Keratinocyte (primary cell): ENCODE measurements around the gene GAL. TPM values are rescaled to one million over a fixed set of nuclear protein-coding genes. Genes with fewer than 3 reads are reported as not detected.
"Not testable (repeated sequence)": the region's sequence is repeated elsewhere in the genome, so short reads cannot be mapped to it uniquely, and the experiment has no call there.

Experiments
- DNase-seq: peaks from one replicate; pipeline ENCODE4 v3.0.0-alpha.2; 2011; ENCODE audit warnings: low read depth, missing footprints, low spot score
- FAIRE-seq: peaks from 2 replicates; lab custom pipeline; 2011; peaks lifted over from hg19 to GRCh38; lab: Jason Lieb, UNC
- H2AFZ ChIP-seq: 2 replicates; pipeline ENCODE4 v1.6.0; 2012; ENCODE audit warnings: low read length, control low read depth, inconsistent platforms; ENCODE audit not compliant: control insufficient read depth
- H3K27ac ChIP-seq: 2 replicates; pipeline ENCODE4 v1.5.1; 2011; ENCODE audit warnings: low read length; ENCODE audit not compliant: control insufficient read depth, insufficient read depth
- H3K27me3 ChIP-seq: 3 replicates; pipeline ENCODE4 v1.6.0; 2011; ENCODE audit warnings: low read length; ENCODE audit not compliant: control insufficient read depth, insufficient read depth; ENCODE audit errors: extremely low read depth
- H3K36me3 ChIP-seq, 2 experiments: 2 replicates in 1 of 2; 3 replicates in 1 of 2; pipeline ENCODE4 v1.5.1; 2011; ENCODE audit warnings: low read length in 2 of 2, mild to moderate bottlenecking in 1 of 2; ENCODE audit not compliant: control insufficient read depth in 2 of 2, insufficient read depth in 2 of 2; ENCODE audit errors: extremely low read depth in 1 of 2
- H3K4me1 ChIP-seq: 3 replicates; pipeline ENCODE4 v1.5.1; 2011; ENCODE audit warnings: low read length; ENCODE audit not compliant: control insufficient read depth, insufficient read depth; ENCODE audit errors: extremely low read depth
- H3K4me2 ChIP-seq: 3 replicates; pipeline ENCODE4 v1.6.0; 2011; ENCODE audit warnings: low read depth, low read length; ENCODE audit not compliant: control insufficient read depth, insufficient read depth; ENCODE audit errors: extremely low read depth
- H3K4me3 ChIP-seq, 3 experiments: fragments of 200-600 bp in 1 of 3; sonication (generic) in 1 of 3; 2 replicates in 2 of 3; 3 replicates in 1 of 3; pipeline ENCODE4 v1.5.1; 2011 to 2016; ENCODE audit warnings: low read length in 3 of 3, mild to moderate bottlenecking in 3 of 3, control low read depth in 2 of 3, inconsistent platforms in 1 of 3, low read depth in 1 of 3, mixed read lengths in 1 of 3, mixed run types in 1 of 3, moderate library complexity in 1 of 3; ENCODE audit not compliant: control insufficient read depth in 2 of 3, insufficient read depth in 2 of 3; ENCODE audit errors: extremely low read depth in 1 of 3
- H3K79me2 ChIP-seq: 2 replicates; pipeline ENCODE4 v1.6.0; 2012; ENCODE audit warnings: low read length; ENCODE audit not compliant: control insufficient read depth, insufficient read depth
- H3K9ac ChIP-seq: 3 replicates; pipeline ENCODE4 v1.6.0; 2011; ENCODE audit warnings: low read length; ENCODE audit not compliant: control insufficient read depth, insufficient read depth; ENCODE audit errors: extremely low read depth
- H3K9me1 ChIP-seq: 3 replicates; pipeline ENCODE4 v1.6.0; 2011; ENCODE audit warnings: low read length; ENCODE audit not compliant: control insufficient read depth, insufficient read depth; ENCODE audit errors: extremely low read depth
- H3K9me3 ChIP-seq: 2 replicates; pipeline ENCODE4 v1.5.1; 2012; ENCODE audit warnings: low read depth, low read length; ENCODE audit not compliant: control insufficient read depth
- H4K20me1 ChIP-seq: 3 replicates; pipeline ENCODE4 v1.6.0; 2011; ENCODE audit warnings: low read length; ENCODE audit not compliant: control insufficient read depth, insufficient read depth; ENCODE audit errors: extremely low read depth
- CTCF ChIP-seq, 3 experiments: IDR thresholded peaks in 1 of 3; conservative IDR thresholded peaks in 1 of 3; optimal IDR thresholded peaks in 1 of 3; 2 replicates in 2 of 3; 3 replicates in 1 of 3; pipeline versions ENCODE3 to v1.5.1; 2011; ENCODE audit warnings: low read length in 3 of 3, mild to moderate bottlenecking in 3 of 3, moderate library complexity in 2 of 3, control low read depth in 1 of 3, inconsistent platforms in 1 of 3; ENCODE audit not compliant: insufficient read depth in 2 of 3; ENCODE audit errors: extremely low read depth in 1 of 3
- EZH2 ChIP-seq: IDR thresholded peaks from one replicate; pipeline ENCODE4 v1.6.1; 2012; ENCODE audit warnings: inconsistent platforms, mild to moderate bottlenecking, low read length, moderate library complexity
- dilution Hi-C: fragments of 300-500 bp; cut with MboI; formaldehyde crosslinking; loops from one replicate; pipeline ENCODE4 v1.7.0; 2020; ENCODE audit warnings: low sequenced_read_pairs; ENCODE audit not compliant: extremely low pct_ligation_motif_present
- polyA minus RNA-seq, 3 experiments: library from RNA; depleted of rRNA, polyadenylated mRNA; stranded (reverse); fragments of >200 nt; gene quantifications; 1 replicate in 1 of 3; 2 replicates in 1 of 3; 3 replicates in 1 of 3; pipeline ENCODE4 v1.2.3, GENCODE V29; 2011
- polyA plus RNA-seq, 5 experiments: library from polyadenylated mRNA; depleted of rRNA in 3 of 5; stranded (reverse) in 3 of 5; stranded (forward) in 1 of 5; unstranded in 1 of 5; fragments of >200 nt; gene quantifications; 1 replicate in 1 of 5; 2 replicates in 3 of 5; 3 replicates in 1 of 5; pipeline versions ENCODE4 v1.2.1 to v1.2.3, GENCODE V29; 2011 to 2012; ENCODE audit warnings: missing spikeins in 2 of 5, low read depth in 1 of 5, low replicate concordance in 1 of 5

Gene GAL
- 2.2 to 2.6 TPM (median 2.4 TPM) in 3 replicates for polyA plus RNA-seq
- 3.6 TPM for polyA plus RNA-seq (2011; ENCODE audit: low read depth)
- 5.2 and 8.5 TPM in 2 replicates for polyA plus RNA-seq (2011; cell fraction: cytosol; rRNA removed)
- 2.5 and 3.4 TPM in 2 replicates for polyA plus RNA-seq (2011; cell fraction: nucleus; rRNA removed)
- 3.6 and 6.2 TPM in 2 replicates for polyA plus RNA-seq (2012; ENCODE audit: low replicate concordance)
- polyA minus RNA-seq, result 0.56 to 1.9 TPM (median 1.5 TPM) in 3 replicates
- 13.0 TPM for polyA minus RNA-seq (2011; cell fraction: cytosol; rRNA and poly(A)+ RNA removed)
- polyA minus RNA-seq (2011; cell fraction: nucleus; rRNA and poly(A)+ RNA removed), result 1.8 and 2.2 TPM in 2 replicates

DNA sequence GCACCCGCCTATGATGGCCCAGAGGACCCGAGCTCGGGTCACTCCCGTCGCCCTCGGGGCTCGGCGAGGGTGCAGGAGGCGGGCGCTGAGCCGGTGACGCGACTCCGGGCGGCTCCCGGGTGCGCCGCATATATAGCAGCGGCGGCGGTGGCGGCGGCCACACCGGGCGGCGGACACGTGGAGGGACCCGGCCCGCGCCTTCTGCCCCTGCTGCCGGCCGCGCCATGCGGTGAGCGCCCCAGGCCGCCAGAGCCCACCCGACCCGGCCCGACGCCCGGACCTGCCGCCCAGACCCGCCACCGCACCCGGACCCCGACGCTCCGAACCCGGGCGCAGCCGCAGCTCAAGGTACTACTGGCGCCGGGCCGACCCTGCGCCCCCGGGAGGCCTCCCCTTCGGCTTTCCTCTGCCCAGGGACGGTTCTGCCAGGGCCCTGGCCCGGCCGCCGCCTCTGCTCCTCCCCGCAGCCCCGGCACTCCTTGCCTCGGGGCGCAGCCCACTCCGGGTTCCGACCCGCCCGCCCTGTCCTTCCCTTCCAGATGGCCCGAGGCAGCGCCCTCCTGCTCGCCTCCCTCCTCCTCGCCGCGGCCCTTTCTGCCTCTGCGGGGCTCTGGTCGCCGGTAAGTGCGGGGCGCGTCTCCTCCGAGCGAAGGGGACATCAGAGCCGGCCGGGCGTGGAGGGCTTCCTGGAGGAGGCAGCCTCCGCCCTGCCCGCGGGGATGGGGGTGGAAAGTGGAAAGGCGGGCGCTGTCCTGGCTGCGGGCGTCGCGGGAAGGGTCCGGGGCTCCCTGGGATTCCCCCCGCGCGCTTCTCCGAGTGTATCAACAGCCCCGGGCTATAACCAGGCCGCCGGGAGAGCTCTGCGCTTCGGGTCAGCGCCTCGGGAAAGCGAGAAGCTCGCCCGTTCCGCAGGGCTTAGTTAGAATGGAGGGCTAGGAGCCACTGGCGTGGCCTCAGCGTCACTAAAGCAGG lies at the start of gene GAL:
GAL (plus strand) TSS at position 160 of the 972 bp plus-strand sequence; CDS start at position 540, 380 bp downstream.
- peak within 1 kb of the TSS; percentile 34 to 52 (median 35) for H3K4me3 ChIP-seq
- H3K4me2 ChIP-seq, result peak within 1 kb of the TSS; percentile 48
- H3K4me1 ChIP-seq, result no peaks in the 10 kb centered on the region
- no peaks in the 10 kb centered on the region for H3K9me1 ChIP-seq
- H3K79me2 ChIP-seq, result no peaks in the 10 kb centered on the region
- H3K36me3 ChIP-seq, result no peaks in the 10 kb centered on the region
- DNase-seq (no peak), FAIRE-seq (no peak)
- H3K9ac ChIP-seq, result peak within 1 kb of the TSS; percentile 37
- dilution Hi-C loops, result no loop called here
- TF ChIP-seq CTCF (optimal IDR thresholded peaks at IDR 0.05 in 1 of 3, IDR thresholded peaks at IDR 0.05 in 1 of 3, conservative IDR thresholded peaks at IDR 0.05 in 1 of 3; ENCODE audit: extremely low read depth in 1 of 3, insufficient read depth in 2 of 3, low read length in 3 of 3) (no peak), EZH2 (peak; percentile 82)
- no peaks in the 10 kb centered on the region for H3K9me3 ChIP-seq
- no peak within 1 kb of the TSS for H3K27ac ChIP-seq
- peak within 1 kb of the TSS; percentile 3 for H2AFZ ChIP-seq
- peaks cover 33% of the 10 kb centered on the region for H3K27me3 ChIP-seq
- peaks cover 5% of the 10 kb centered on the region for H4K20me1 ChIP-seq

DNA sequence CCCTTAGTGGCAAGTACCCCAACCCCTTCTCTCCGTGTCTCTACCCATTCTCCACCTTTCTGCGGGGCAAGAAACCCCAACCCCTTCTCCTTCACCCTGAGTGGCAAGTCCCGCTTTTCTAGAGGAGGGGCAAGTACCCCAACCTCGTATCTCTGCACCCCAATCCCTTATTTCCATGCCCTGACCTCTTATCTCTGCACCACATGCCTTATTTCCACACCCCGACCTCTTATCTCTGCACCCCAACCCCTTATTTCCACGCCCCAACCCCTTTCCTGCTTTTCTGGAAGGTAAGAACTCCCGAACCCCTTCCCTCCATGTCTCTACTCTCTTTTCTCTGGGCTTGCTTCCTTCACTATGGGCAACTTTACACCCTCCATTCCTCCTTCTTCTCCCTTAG lies 49.7 kb upstream of the GAL start:
- H4K20me1 ChIP-seq, H3K4me3 ChIP-seq, H3K27ac ChIP-seq, H3K9me3 ChIP-seq, H3K27me3 ChIP-seq, H3K9ac ChIP-seq, DNase-seq, H3K4me1 ChIP-seq, H3K36me3 ChIP-seq, H3K79me2 ChIP-seq, H3K9me1 ChIP-seq, H3K4me2 ChIP-seq, dilution Hi-C loops, H2AFZ ChIP-seq, FAIRE-seq: not testable (repeated sequence)

DNA sequence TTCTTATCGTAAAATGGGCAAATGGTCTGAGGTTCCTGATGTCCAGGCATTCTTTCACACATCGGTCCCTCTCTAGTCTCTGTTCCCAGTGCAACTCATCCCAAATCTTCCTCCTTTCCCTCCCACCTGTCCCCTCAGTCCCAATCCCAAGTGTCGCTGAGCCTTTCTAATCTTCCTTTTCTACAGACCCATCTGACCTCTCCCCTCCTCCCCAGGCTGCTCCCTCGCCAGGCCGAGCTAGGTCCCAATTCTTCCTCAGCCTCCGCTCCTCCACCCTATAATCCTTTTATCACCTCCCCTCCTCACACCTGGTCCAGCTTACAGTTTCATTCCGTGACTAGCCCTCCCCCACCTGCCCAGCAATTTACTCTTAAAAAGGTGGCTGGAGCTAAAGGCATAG lies 49.2 kb upstream of the GAL start:
- not testable (repeated sequence) for FAIRE-seq, H3K27me3 ChIP-seq

DNA sequence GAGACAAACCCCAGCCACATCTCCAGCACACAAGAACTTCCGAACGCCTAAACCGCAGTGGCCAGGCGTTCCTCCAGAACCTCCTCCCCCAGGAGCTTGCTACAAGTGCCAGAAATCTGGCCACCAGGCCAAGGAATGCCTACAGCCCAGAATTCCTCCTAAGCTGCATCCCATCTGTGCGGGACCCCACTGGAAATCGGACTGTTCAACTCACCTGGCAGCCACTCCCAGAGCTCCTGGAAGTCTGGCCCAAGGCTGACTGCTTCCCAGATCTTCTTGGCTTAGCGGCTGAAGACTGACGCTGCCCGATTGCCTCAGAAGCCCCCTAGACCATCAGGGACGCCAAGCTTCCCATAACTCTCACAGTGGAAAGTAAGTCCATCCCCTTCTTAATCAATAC lies 48.5 kb upstream of the GAL start:
- H3K4me1 ChIP-seq, H3K79me2 ChIP-seq, H3K9ac ChIP-seq, dilution Hi-C loops, H4K20me1 ChIP-seq, DNase-seq, FAIRE-seq, H3K4me2 ChIP-seq, H3K9me3 ChIP-seq, H3K27me3 ChIP-seq, H3K27ac ChIP-seq, H3K4me3 ChIP-seq, H3K9me1 ChIP-seq, H3K36me3 ChIP-seq, H2AFZ ChIP-seq: not testable (repeated sequence)

More for the DNA sequence above, 49.2 kb upstream of the GAL start:
- dilution Hi-C loops, H3K79me2 ChIP-seq, H3K4me1 ChIP-seq, H2AFZ ChIP-seq, H3K9me3 ChIP-seq, H3K36me3 ChIP-seq, H3K9me1 ChIP-seq, H3K27ac ChIP-seq, H3K9ac ChIP-seq, DNase-seq, H3K4me3 ChIP-seq, H4K20me1 ChIP-seq, H3K4me2 ChIP-seq: not testable (repeated sequence)
